Measurements from ENCODE around the gene CDH4. TPM values are rescaled to one million over a fixed set of nuclear protein-coding genes. Genes with fewer than 3 reads are reported as not detected.

The CDH4 gene
- total and polyA plus RNA-seq, 2 donors (not counting 1 experiment from before 2014, with no cell fraction given): not detected

GRCh38 chr20:61526907-61527306, 274.8 kb downstream of the CDH4 start:
- H3K9ac ChIP-seq (ENCODE audit: low read length): no peak overlapping the region
- ATAC-seq (ENCODE audit: low read depth): no peak
- no peak overlapping the region for H3K4me3 ChIP-seq (ENCODE audit: control extremely low read depth in 1 of 5, extremely low read depth in 1 of 5, insufficient read depth in 1 of 5, low read depth in 2 of 5, low read length in 4 of 5)
- intact Hi-C loops (cut with micrococcal nuclease): no loop called here
- H3K4me3 Mint-ChIP-seq: no peak overlapping the region
- TF ChIP-seq CTCF (IDR thresholded peaks at IDR 0.05) (no peak), EZH2 (IDR thresholded peaks at IDR 0.05; ENCODE audit: borderline replicate concordance, insufficient read depth, low read depth, low read length, poor library complexity, severe bottlenecking) (no peak)
- no peaks in the 10 kb centered on the region for H3K27me3 ChIP-seq (replicated peaks in 1 of 4; ENCODE audit: control extremely low read depth in 1 of 4, control insufficient read depth in 3 of 4, insufficient read depth in 4 of 4, low read length in 3 of 4)
- POLR2A ChIA-PET: no interaction called here
- H3K9me3 Mint-ChIP-seq (ENCODE audit: insufficient read depth): peaks cover 2% of the 10 kb centered on the region
- H3K36me3 ChIP-seq (replicated peaks in 1 of 2; ENCODE audit: control extremely low read depth in 1 of 2, control insufficient read depth in 1 of 2, extremely low read depth in 1 of 2, insufficient read depth in 2 of 2, low read length in 1 of 2): no peaks in the 10 kb centered on the region
- no peak overlapping the region for H2AFZ ChIP-seq (ENCODE audit: insufficient read depth, low read depth, low read length, poor library complexity, severe bottlenecking)
- H3K4me1 ChIP-seq (ENCODE audit: control insufficient read depth in 2 of 2, insufficient read depth in 2 of 2, low read length in 2 of 2): no peaks in the 10 kb centered on the region
- H3K4me2 ChIP-seq (replicated peaks; ENCODE audit: low read depth, low read length, poor library complexity, severe bottlenecking): no peak overlapping the region
- H3K9me3 ChIP-seq (ENCODE audit: control extremely low read depth in 1 of 3, control insufficient read depth in 2 of 3, insufficient read depth in 1 of 3, low read length in 2 of 3): peaks cover 0 to 30% (median 0%) of the 10 kb centered on the region in 3 donors
- DNase-seq: no peak
- no peak overlapping the region for H3K27ac Mint-ChIP-seq
- H3K27ac ChIP-seq (ENCODE audit: low read length in 2 of 2): no peak overlapping the region
- WGBS (ENCODE audit: insufficient coverage): 91% methylated on average over 13 of the region's 13 CpGs
- H3K27me3 Mint-ChIP-seq: no peaks in the 10 kb centered on the region
- no peaks in the 10 kb centered on the region for H3K4me1 Mint-ChIP-seq
- H3K79me2 ChIP-seq (ENCODE audit: control insufficient read depth, insufficient read depth, low read length): no peaks in the 10 kb centered on the region
- CTCF ChIA-PET: no interaction called here
- no peaks in the 10 kb centered on the region for H4K20me1 ChIP-seq (ENCODE audit: control insufficient read depth, insufficient read depth, low read length, poor library complexity, severe bottlenecking)

- CTCF ChIA-PET: no interaction called here
Measured at GRCh38 chr20:61527626-61528025, 275.6 kb downstream of the CDH4 start.

More at GRCh38 chr20:61527626-61528025, 275.6 kb downstream of the CDH4 start:
- TF ChIP-seq CTCF (IDR thresholded peaks at IDR 0.05) (no peak), EZH2 (IDR thresholded peaks at IDR 0.05; ENCODE audit: borderline replicate concordance, insufficient read depth, low read depth, low read length, poor library complexity, severe bottlenecking) (no peak)
- Mint-ChIP-seq H3K4me3 (no peak overlapping the region), H3K27ac (no peak overlapping the region), H3K4me1 (no peaks in the 10 kb centered on the region), H3K27me3 (no peaks in the 10 kb centered on the region), H3K9me3 (ENCODE audit: insufficient read depth) (peaks cover 2% of the 10 kb centered on the region)
- Histone ChIP-seq H3K27ac (ENCODE audit: low read length in 2 of 2) (no peak overlapping the region), H3K36me3 (replicated peaks in 1 of 2; ENCODE audit: control extremely low read depth in 1 of 2, control insufficient read depth in 1 of 2, extremely low read depth in 1 of 2, insufficient read depth in 2 of 2, low read length in 1 of 2) (no peaks in the 10 kb centered on the region), H2AFZ (ENCODE audit: insufficient read depth, low read depth, low read length, poor library complexity, severe bottlenecking) (no peak overlapping the region), H3K4me1 (ENCODE audit: control insufficient read depth in 2 of 2, insufficient read depth in 2 of 2, low read length in 2 of 2) (no peaks in the 10 kb centered on the region), H4K20me1 (ENCODE audit: control insufficient read depth, insufficient read depth, low read length, poor library complexity, severe bottlenecking) (no peaks in the 10 kb centered on the region), H3K4me2 (replicated peaks; ENCODE audit: low read depth, low read length, poor library complexity, severe bottlenecking) (no peak overlapping the region), H3K9me3 (ENCODE audit: control extremely low read depth in 1 of 3, control insufficient read depth in 2 of 3, insufficient read depth in 1 of 3, low read length in 2 of 3) (peaks cover 0 to 26% (median 0%) of the 10 kb centered on the region in 3 donors), H3K79me2 (ENCODE audit: control insufficient read depth, insufficient read depth, low read length) (no peaks in the 10 kb centered on the region), H3K9ac (ENCODE audit: low read length) (no peak overlapping the region), H3K27me3 (replicated peaks in 1 of 4; ENCODE audit: control extremely low read depth in 1 of 4, control insufficient read depth in 3 of 4, insufficient read depth in 4 of 4, low read length in 3 of 4) (no peaks in the 10 kb centered on the region), H3K4me3 (ENCODE audit: control extremely low read depth in 1 of 5, extremely low read depth in 1 of 5, insufficient read depth in 1 of 5, low read depth in 2 of 5, low read length in 4 of 5) (no peak overlapping the region)
- WGBS (ENCODE audit: insufficient coverage): 95% methylated on average over 11 of the region's 11 CpGs
- intact Hi-C loops (cut with micrococcal nuclease): no loop called here
- POLR2A ChIA-PET: no interaction called here
- DNase-seq (no peak), ATAC-seq (ENCODE audit: low read depth) (no peak)

All from B cell (primary cell).